ENCODE measurements around the gene HDAC10.
A peak's percentile ranks its signal among the peaks of the same experiment; 100 is the strongest.

The HDAC10 gene

GRCh38 chr22:50242406-50242949 lies 8.6 kb downstream of the HDAC10 start:
- no peak for DNase-seq (ENCODE audit: low read depth)

GRCh38 chr22:50238755-50239154 lies 12.3 kb downstream of the HDAC10 start:
- DNase-seq (ENCODE audit: low read depth): no peak
- Histone ChIP-seq H3K4me1 (ENCODE audit: control insufficient read depth, insufficient read depth, low read length) (peaks cover 17% of the 10 kb centered on the region), H3K9me3 (ENCODE audit: control insufficient read depth, low read length) (no peaks in the 10 kb centered on the region), H3K9ac (ENCODE audit: low read length) (no peak overlapping the region), H3K36me3 (ENCODE audit: control insufficient read depth, insufficient read depth, low read length, severe bottlenecking) (peaks cover 11% of the 10 kb centered on the region), H3K4me3 (ENCODE audit: low read length) (no peak overlapping the region), H3K27me3 (replicated peaks; ENCODE audit: control insufficient read depth, insufficient read depth, low read length) (no peaks in the 10 kb centered on the region)

More at GRCh38 chr22:50242406-50242949, 8.6 kb downstream of the HDAC10 start:
- peaks cover 23% of the 10 kb centered on the region for H3K36me3 ChIP-seq (ENCODE audit: control insufficient read depth, insufficient read depth, low read length, severe bottlenecking)
- H3K9me3 ChIP-seq (ENCODE audit: control insufficient read depth, low read length): no peaks in the 10 kb centered on the region
- H3K4me3 ChIP-seq (ENCODE audit: low read length): peak overlapping the region; percentile 85
- H3K4me1 ChIP-seq (ENCODE audit: control insufficient read depth, insufficient read depth, low read length): peaks cover 25% of the 10 kb centered on the region
- no peaks in the 10 kb centered on the region for H3K27me3 ChIP-seq (replicated peaks; ENCODE audit: control insufficient read depth, insufficient read depth, low read length)
- H3K9ac ChIP-seq (ENCODE audit: low read length): peak overlapping the region; percentile 99

GRCh38 chr22:50236731-50237409 lies 14.2 kb downstream of the HDAC10 start:
- no peaks in the 10 kb centered on the region for H3K27me3 ChIP-seq (replicated peaks; ENCODE audit: control insufficient read depth, insufficient read depth, low read length)
- no peak overlapping the region for H3K9ac ChIP-seq (ENCODE audit: low read length)
- H3K9me3 ChIP-seq (ENCODE audit: control insufficient read depth, low read length): no peaks in the 10 kb centered on the region
- H3K36me3 ChIP-seq (ENCODE audit: control insufficient read depth, insufficient read depth, low read length, severe bottlenecking): peaks cover 23% of the 10 kb centered on the region
- peaks cover 11% of the 10 kb centered on the region for H3K4me1 ChIP-seq (ENCODE audit: control insufficient read depth, insufficient read depth, low read length)
- peak; percentile 19 for DNase-seq (ENCODE audit: low read depth)
- no peak overlapping the region for H3K4me3 ChIP-seq (ENCODE audit: low read length)

- Histone ChIP-seq H3K27me3 (replicated peaks; ENCODE audit: control insufficient read depth, insufficient read depth, low read length) (no peaks in the 10 kb centered on the region), H3K9ac (ENCODE audit: low read length) (no peak overlapping the region), H3K36me3 (ENCODE audit: control insufficient read depth, insufficient read depth, low read length, severe bottlenecking) (peaks cover 21% of the 10 kb centered on the region), H3K4me1 (ENCODE audit: control insufficient read depth, insufficient read depth, low read length) (no peaks in the 10 kb centered on the region), H3K4me3 (ENCODE audit: low read length) (no peak overlapping the region), H3K9me3 (ENCODE audit: control insufficient read depth, low read length) (no peaks in the 10 kb centered on the region)
- DNase-seq (ENCODE audit: low read depth): no peak
Observed at GRCh38 chr22:50233223-50233622, 17.8 kb downstream of the HDAC10 start.

DNA sequence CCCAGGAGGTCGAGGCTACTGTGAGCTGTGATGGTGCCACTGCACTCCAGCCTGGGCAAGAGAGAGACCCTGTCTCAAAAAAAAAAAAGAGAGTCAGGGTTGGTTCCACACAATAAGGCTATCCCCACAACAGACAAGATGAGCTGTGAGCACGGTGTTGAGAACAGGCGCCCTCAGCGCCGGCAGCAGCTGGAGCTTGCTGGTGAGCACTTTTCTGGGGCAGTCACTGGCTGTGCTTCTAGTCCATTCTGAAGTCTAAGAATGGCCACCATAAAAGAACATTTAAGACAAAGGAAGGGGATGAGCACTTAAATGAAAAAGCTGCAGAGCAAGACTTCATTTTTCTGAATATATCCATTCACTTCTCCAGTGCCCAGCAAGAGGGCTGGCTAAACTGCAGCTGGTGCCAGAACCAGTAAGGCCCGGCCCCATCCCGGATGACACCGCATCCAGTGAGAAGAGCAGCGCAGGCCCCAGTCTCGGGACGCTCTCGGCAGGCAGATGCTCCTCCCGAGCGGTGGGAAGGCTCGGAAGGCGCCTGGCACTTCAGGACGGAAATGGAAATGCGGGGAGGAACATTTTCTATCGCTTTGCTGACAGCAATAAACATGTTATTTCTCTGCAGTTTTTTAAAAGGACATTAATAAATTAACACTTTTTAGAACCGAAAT lies 18.4 kb downstream of the HDAC10 start:
- H3K9me3 ChIP-seq (ENCODE audit: control insufficient read depth, low read length): no peaks in the 10 kb centered on the region
- H3K27me3 ChIP-seq (replicated peaks; ENCODE audit: control insufficient read depth, insufficient read depth, low read length): no peaks in the 10 kb centered on the region
- H3K36me3 ChIP-seq (ENCODE audit: control insufficient read depth, insufficient read depth, low read length, severe bottlenecking): peaks cover 24% of the 10 kb centered on the region
- H3K4me1 ChIP-seq (ENCODE audit: control insufficient read depth, insufficient read depth, low read length): no peaks in the 10 kb centered on the region
- DNase-seq (ENCODE audit: low read depth): no peak
- no peak overlapping the region for H3K9ac ChIP-seq (ENCODE audit: low read length)
- no peak overlapping the region for H3K4me3 ChIP-seq (ENCODE audit: low read length)

- H3K27me3 ChIP-seq (replicated peaks; ENCODE audit: control insufficient read depth, insufficient read depth, low read length): no peaks in the 10 kb centered on the region
- peaks cover 45% of the 10 kb centered on the region for H3K36me3 ChIP-seq (ENCODE audit: control insufficient read depth, insufficient read depth, low read length, severe bottlenecking)
- DNase-seq (ENCODE audit: low read depth): no peak
- no peak overlapping the region for H3K4me3 ChIP-seq (ENCODE audit: low read length)
- H3K9me3 ChIP-seq (ENCODE audit: control insufficient read depth, low read length): no peaks in the 10 kb centered on the region
- H3K9ac ChIP-seq (ENCODE audit: low read length): no peak overlapping the region
- no peaks in the 10 kb centered on the region for H3K4me1 ChIP-seq (ENCODE audit: control insufficient read depth, insufficient read depth, low read length)
Observed at GRCh38 chr22:50229370-50229769, 21.7 kb downstream of the HDAC10 start.

DNA sequence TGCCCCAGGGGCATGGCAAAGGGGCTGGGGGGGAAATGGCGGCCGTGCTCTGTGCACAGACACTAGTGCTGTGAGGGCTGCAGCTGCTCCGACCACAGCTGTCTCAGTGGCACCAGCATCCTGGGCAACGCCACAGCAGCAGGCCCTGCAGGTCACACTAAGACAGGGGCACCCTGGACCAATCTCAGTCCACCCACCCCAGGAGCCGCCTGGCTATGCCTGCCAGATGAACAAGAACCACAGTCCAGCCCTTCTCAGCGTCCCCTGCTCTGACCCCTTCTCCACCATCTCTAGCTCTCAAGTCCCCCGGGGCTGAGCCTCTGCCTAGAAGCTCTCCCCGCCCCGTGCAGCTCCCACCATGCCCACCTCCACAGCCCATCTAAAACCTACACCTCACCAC lies 22.7 kb downstream of the HDAC10 start:
- H3K4me3 ChIP-seq (ENCODE audit: low read length): no peak overlapping the region
- no peaks in the 10 kb centered on the region for H3K4me1 ChIP-seq (ENCODE audit: control insufficient read depth, insufficient read depth, low read length)
- H3K36me3 ChIP-seq (ENCODE audit: control insufficient read depth, insufficient read depth, low read length, severe bottlenecking): peaks cover 50% of the 10 kb centered on the region
- no peak overlapping the region for H3K9ac ChIP-seq (ENCODE audit: low read length)
- H3K27me3 ChIP-seq (replicated peaks; ENCODE audit: control insufficient read depth, insufficient read depth, low read length): no peaks in the 10 kb centered on the region
- DNase-seq (ENCODE audit: low read depth): no peak
- H3K9me3 ChIP-seq (ENCODE audit: control insufficient read depth, low read length): no peaks in the 10 kb centered on the region

GRCh38 chr22:50227579-50228215 lies 23.4 kb downstream of the HDAC10 start:
- Histone ChIP-seq H3K4me3 (ENCODE audit: low read length) (no peak overlapping the region), H3K4me1 (ENCODE audit: control insufficient read depth, insufficient read depth, low read length) (no peaks in the 10 kb centered on the region), H3K9ac (ENCODE audit: low read length) (no peak overlapping the region), H3K27me3 (replicated peaks; ENCODE audit: control insufficient read depth, insufficient read depth, low read length) (no peaks in the 10 kb centered on the region), H3K36me3 (ENCODE audit: control insufficient read depth, insufficient read depth, low read length, severe bottlenecking) (peaks cover 50% of the 10 kb centered on the region), H3K9me3 (ENCODE audit: control insufficient read depth, low read length) (no peaks in the 10 kb centered on the region)
- no peak for DNase-seq (ENCODE audit: low read depth)

DNA sequence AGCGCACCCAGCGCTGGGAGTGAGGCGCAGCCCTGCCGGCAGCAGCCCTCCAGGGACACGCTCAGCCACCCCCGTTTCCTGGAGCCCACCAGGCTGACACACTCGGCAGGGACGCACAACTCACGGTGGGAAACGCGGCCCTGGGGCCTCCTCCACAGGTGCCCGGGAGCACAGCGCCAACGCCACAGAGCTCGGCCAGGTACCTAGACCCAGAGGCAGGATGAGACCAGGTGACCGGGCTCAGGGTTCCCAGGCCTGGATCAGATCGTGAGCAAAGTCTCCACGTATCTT lies 24.2 kb downstream of the HDAC10 start:
- H3K36me3 ChIP-seq (ENCODE audit: control insufficient read depth, insufficient read depth, low read length, severe bottlenecking): peaks cover 55% of the 10 kb centered on the region
- no peak overlapping the region for H3K9ac ChIP-seq (ENCODE audit: low read length)

GRCh38 chr22:50226063-50226874 lies 24.8 kb downstream of the HDAC10 start:
- H3K9ac ChIP-seq (ENCODE audit: low read length): no peak overlapping the region
- H3K36me3 ChIP-seq (ENCODE audit: control insufficient read depth, insufficient read depth, low read length, severe bottlenecking): peaks cover 61% of the 10 kb centered on the region

More for the DNA sequence above, 24.2 kb downstream of the HDAC10 start:
- Histone ChIP-seq H3K9me3 (ENCODE audit: control insufficient read depth, low read length) (no peaks in the 10 kb centered on the region), H3K4me3 (ENCODE audit: low read length) (no peak overlapping the region), H3K27me3 (replicated peaks; ENCODE audit: control insufficient read depth, insufficient read depth, low read length) (no peaks in the 10 kb centered on the region), H3K4me1 (ENCODE audit: control insufficient read depth, insufficient read depth, low read length) (no peaks in the 10 kb centered on the region)
- no peak for DNase-seq (ENCODE audit: low read depth)

More at GRCh38 chr22:50226063-50226874, 24.8 kb downstream of the HDAC10 start:
- Histone ChIP-seq H3K4me3 (ENCODE audit: low read length) (no peak overlapping the region), H3K27me3 (replicated peaks; ENCODE audit: control insufficient read depth, insufficient read depth, low read length) (no peaks in the 10 kb centered on the region), H3K9me3 (ENCODE audit: control insufficient read depth, low read length) (no peaks in the 10 kb centered on the region), H3K4me1 (ENCODE audit: control insufficient read depth, insufficient read depth, low read length) (no peaks in the 10 kb centered on the region)
- no peak for DNase-seq (ENCODE audit: low read depth)

Measured in adipocyte (in vitro differentiated cells).